HG02970 (cell line): ENCODE measurements around the gene IL20.

ENCODE experiments used
- ATAC-seq: cut with Tn5 transposase; IDR thresholded peaks from one replicate; pipeline ENCODE4 v1.9.1; 2021; ENCODE audit warnings: mild to moderate bottlenecking, moderate library complexity, moderate number of reproducible peaks; ENCODE audit not compliant: unreplicated experiment, low FRiP score

Gene IL20

DNA sequence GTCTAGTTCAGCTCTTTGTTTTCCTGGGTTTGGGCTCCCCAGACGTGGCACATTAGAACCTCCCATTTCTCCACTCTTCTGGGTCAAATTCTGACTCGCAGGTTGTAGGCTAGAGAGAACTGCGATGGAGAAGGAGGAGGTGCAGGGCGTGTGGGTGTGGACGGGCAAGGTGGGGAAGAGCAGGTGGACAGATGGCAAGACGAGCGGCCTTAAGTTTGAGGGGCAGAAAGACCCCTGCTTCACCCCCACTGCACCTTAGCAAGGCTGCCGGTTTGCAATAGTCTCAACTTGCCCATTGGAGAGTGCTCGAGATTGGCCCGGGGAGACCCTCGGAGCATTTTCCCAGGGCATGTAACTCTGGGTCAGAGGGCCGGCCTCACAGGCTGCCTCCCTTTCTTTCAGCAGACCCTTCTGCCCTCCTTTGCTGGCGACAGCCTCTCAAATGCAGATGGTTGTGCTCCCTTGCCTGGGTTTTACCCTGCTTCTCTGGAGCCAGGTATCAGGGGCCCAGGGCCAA lies 33.5 kb downstream of the IL20 start:
- no peak for ATAC-seq

GRCh38 chr1:206899717-206900116 lies 34.3 kb downstream of the IL20 start:
- no peak for ATAC-seq

GRCh38 chr1:206900149-206900548 lies 34.7 kb downstream of the IL20 start:
- ATAC-seq = no peak

DNA sequence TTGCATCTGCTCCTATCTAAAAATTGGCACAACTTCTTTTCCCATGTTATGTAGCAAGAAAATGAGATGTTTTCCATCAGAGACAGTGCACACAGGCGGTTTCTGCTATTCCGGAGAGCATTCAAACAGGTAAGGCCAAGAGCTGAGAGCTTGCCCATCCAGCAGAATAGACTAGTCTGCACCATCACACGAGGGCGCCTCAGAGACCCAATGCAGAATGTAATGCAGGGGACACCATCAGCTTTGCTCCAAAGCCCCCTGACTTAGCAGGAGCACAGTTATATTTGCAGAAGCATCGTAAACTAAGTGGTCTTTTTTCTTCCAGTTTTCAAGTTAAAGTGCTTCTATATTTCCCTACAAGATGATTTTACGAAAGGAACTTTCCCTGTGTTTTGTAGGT lies 36.5 kb downstream of the IL20 start:
- ATAC-seq = no peak

- no peak for ATAC-seq
Observed at GRCh38 chr1:206902702-206903101, 37.3 kb downstream of the IL20 start.

GRCh38 chr1:206903687-206904086 lies 38.3 kb downstream of the IL20 start:
- no peak for ATAC-seq

DNA sequence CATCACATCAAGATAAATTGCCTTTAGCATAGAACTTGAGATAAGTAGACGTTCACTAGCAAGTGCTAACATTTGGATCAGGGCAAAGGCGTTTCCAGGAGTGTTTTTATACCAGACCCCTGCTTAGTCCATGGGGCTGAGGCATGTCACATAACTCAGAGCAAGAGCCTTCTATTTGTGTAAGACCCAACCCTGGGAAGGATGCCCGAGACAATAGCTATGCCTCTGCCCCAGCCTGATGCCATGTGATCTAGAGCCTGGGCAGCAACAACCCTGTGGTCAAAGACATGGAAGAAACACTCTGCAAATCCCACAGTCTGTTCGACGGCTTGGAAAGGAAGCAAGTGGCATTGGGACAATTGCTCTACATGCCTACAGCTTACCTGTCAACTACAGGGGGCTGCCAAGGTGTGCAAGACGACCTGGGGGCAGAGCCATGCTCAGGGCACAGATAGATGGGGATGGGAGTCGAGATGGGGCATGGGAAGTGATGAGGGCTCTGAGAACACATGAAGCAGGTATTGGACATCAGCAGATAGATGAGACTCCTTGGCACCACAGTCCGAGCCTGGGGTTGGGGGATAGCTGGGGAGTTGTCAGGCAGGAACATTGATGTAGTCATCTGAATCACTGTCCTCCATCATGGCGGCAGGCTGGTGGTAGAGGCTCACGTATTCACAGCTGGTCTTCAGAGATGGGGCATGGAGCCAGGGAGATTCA lies 39.2 kb downstream of the IL20 start:
- no peak for ATAC-seq

GRCh38 chr1:206905295-206906164 lies 40.1 kb downstream of the IL20 start:
- ATAC-seq = no peak

DNA sequence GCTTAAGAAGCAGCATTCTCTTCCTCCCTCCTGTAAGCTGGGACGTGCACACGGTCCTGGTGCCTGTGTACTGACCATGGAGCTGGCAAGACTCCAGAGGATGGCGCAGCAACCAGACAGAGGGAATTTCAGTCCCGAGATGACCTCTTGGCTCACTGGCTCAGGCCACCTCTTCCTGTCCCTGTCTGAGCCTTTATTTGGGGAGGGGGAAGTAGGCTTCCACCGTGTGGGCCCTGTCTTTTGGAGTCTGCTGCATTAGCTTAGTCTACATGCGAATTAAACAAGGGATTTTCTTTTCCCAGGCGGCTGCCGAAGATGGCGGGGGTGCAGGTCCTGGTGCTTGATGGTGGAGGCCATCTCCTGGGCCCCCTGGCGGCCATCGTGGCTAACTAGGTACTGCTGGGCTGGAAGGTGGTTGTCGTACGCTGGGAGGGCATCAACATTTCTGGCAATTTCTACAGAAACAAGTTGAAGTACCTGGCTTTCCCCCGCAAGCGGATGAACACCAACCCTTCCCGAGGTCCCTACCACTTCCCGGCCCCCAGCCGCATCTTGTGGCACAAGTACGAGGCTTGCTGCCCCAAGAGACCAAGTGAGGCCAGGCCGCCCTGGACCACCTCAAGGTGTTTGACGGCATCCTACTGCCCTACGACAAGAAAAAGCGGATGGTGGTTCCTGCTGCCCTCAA lies 42.0 kb downstream of the IL20 start:
- ATAC-seq = no peak

DNA sequence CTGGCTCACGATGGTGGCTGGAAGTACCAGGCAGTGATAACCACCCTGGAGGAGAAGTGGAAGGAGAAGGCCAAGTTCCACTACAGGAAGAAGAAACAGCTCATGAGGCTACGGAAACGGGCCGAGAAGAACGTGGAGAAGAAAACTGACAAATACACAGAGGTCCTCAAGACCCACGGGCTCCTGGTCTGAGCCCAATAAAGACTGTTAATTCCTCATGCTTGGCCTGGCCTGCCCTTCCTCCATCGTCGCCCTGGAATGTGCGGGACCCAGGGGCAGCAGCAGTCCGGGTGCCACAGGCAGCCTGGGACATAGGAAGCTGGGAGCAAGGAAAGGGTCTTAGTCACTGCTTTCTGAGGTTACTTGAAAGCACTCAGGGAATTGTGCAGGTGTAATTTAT lies 42.6 kb downstream of the IL20 start:
- no peak for ATAC-seq

DNA sequence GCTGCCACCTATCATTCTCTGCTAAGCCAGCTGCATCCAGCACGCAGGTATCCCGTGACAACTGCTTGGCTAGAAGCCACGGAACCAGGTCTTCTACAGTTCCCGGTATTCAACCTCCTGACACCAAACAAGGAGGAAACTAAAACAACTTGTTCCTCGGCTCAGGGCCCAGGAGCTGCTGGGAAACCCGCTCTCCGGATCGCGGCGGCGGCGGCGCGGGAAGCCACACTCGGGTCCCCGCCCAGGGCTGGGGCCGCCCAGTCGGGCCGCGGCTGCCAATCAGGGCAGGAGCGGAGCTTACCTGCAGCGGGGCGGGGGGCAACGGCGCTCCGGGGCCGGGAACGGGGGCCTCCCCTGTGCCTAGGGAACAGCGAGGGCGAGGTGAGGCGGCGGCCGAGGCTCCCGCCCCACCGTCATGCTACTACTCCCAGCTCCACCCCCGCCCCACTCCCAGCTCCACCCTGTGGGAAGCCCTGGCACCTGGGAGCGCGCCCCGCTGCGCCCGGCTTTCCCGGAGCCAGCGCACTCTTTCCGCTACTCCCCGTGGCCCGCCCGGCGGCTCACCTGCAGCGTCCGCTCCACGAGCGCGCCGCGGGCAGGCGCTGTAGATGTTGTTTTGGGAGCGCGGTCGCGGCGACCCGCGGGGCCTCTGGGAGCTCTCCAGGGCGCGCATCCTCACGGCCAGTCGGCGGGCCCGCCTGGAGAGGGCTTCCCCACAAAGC lies 43.9 kb downstream of the IL20 start:
- no peak for ATAC-seq

DNA sequence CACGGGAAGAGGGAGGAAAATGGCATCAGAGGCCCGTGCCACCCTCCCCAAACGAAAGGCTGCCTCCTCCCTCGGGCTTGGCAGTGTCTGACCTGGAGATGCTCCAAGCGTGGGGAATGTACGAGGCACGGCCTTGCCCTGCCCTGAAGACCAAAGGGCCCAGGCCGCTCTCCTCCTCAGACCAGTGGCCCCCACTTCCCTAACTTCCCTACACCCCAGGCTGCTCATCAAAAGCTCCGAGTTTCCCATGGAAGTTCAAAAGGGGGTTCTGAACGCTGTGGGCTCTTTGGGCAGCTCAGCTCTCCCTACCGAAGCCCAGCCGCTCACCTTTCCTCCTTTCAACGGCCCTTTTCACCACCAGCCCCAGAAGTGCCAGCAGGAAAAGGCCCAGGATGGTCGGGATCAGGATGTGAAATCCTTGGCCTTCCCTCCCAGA lies 44.5 kb downstream of the IL20 start:
- no peak for ATAC-seq

- no peak for ATAC-seq
Observed at GRCh38 chr1:206911064-206911663, 45.7 kb downstream of the IL20 start.

GRCh38 chr1:206912445-206913095 lies 47.1 kb downstream of the IL20 start:
- no peak for ATAC-seq

DNA sequence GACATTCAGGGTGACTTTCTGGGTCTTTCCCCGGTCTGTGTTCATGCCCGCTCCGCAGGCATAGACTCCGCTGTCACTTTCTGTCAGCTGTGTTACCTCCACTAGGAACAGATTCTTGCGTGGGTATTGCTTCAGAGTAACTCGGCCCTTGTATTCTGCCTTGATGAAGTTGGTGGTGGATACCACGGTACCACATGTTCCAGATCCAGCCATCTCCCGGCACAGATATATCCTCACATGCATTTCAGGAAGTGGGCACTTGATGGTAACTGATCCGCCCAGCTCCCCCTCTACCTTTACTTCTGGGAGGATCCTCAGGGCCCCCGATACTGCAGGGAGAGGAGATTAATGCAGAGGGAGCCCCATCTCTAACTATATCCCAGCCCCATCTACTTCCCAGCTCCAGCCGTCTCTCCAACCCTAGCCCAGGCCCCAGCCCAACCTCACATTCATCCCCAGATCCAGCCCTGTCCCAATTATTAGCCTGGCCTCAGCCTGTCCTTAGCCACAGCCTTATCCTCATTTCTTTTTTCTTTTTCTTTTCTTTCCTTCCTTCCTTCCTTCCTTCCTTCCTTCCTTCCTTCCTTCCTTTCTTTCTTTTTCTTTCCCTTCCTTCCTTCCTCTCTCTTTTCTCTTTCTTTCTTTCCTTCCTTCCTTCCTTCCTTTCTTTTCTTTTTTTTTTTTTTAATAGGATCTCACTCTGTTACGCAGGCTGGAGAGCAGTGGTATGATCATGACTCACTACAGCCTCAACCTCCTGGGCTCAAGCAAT lies 48.5 kb downstream of the IL20 start:
- no peak for ATAC-seq

DNA sequence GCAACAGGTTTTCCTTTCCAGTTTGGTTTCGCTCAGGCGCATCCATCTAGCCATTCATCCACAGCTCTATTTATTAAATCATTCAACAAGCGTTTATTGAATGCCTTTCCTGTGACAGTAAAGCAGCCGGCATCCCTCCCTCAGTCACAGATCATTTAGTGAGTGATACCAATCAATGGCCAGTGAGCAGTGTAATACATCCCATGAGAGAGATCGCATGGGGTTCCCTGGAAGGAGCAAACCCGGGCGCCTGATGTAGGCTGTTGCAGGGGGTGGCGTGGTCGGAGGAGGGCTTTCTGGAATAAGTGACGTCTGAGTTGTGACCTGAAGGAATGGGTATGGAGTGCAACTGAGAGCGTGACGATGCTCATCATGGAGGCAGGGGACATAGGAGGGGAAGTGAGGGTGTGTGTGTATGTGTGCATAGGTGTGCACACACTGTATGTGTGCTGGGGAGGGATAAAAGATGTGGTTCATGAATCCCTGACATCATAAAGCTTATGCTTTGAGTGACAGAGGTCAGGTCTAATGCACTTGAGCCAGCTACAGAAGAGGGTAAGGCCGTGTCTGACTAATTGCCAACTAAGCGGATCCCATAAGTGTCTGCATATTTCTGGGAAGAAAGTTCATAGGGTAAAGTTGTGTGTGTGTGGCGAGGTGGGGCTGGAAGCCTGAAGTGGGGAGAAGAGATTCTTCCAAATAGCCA lies 49.8 kb downstream of the IL20 start:
- ATAC-seq = no peak

DNA sequence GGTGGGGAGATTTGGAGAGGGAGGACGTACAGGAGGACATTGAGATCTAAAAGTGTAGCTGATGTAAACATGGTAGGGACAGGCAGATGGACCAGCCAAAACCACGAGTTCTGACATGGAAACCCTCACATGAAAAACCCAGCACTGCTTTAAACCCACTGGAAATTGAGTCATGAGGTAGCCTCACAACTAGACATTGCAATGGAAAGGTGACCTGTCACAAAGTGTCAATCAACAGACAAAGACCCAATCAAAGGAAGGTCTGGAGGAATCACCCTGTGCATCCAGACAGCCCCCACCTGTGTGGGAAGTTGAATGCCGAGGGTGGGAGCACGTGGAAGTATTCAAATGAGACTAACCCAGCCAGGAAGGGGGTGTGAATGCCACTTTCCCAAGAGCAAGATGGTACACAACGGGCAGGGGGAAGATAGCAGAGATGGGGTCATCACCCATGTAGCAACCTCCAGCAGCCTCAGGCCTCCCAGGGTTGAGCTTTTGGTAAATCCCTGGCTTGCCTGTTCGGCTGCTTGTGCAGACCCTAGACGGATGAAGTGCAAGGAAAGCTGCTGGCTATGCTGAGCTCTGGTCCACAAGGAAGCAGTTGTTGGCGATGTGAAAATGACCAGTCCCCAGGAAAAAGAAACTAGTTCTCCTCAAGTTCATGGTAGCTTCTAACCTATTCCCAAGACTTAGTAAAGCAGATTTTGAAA lies 50.7 kb downstream of the IL20 start:
- ATAC-seq = no peak

DNA sequence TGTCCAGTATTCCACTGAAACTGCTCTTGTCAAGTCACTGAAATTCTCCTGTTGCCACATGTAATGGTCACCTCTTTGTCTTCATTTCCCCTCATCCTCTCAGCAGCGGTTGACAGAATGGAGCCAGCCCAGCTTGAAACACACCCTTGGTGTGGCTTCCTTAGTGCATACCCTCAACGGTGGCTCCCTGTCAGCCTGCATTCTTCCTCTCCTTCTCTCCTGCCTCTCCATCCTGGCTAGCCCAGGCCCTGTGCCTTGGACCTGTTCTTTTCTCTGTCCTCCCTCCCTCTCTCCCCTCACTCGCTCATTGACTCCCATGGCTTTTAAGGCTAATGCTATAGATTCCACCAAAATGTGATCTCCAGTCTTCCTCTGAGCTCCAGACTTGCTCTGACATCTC lies 52.7 kb downstream of the IL20 start:
- ATAC-seq = no peak
